Embryonic facial prominence (tissue), 1 donor: ENCODE results near the gene TRPM3.

Source experiments
- DNase-seq: peaks from one replicate; pipeline ENCODE4 v3.0.0-alpha.2; 2016; ENCODE audit errors: extremely low spot score

The TRPM3 gene

DNA sequence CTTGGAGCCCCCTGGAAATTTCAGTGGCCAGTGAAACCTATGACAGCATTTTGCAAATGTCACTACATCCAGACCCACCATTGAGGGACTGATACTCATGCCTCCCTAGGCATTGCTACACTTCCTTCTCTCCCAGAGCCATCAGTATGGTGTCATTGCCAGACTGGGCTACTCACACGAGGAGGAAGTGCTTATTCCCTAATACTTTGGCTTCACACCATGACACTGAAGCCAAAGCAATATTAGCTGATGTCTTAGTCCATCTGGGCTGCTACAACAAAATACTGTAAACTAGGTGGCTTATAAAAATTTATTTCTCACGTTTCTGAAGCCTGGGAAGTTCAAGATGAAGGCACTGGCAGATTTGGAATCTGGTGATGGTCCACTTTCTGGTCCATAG lies 22.6 kb downstream of the TRPM3 start:
- no peak for DNase-seq

GRCh38 chr9:71097671-71098070 lies 23.8 kb downstream of the TRPM3 start:
- DNase-seq: no peak

GRCh38 chr9:71096421-71097108 lies 24.9 kb downstream of the TRPM3 start:
- no peak for DNase-seq

GRCh38 chr9:71094708-71095251 lies 26.6 kb downstream of the TRPM3 start:
- no peak for DNase-seq

DNA sequence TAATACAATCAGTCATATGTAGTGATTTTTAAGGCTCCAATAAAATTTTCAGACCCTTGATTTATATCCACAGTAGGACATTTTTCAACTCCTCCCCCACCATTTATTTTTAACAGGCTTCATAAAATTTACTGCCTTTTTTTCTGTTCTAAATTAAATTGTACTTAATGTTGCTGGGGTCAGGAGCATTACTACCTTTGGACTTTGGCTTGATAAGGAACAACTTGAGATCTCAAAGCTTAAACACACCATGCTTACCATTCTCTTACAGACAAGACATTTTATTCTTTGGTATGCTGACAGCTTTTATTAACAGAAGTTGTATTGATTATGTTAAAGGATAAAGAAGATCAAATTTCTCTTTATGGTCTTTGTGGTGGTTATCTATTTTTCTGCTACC lies 30.5 kb downstream of the TRPM3 start:
- DNase-seq: no peak

DNA sequence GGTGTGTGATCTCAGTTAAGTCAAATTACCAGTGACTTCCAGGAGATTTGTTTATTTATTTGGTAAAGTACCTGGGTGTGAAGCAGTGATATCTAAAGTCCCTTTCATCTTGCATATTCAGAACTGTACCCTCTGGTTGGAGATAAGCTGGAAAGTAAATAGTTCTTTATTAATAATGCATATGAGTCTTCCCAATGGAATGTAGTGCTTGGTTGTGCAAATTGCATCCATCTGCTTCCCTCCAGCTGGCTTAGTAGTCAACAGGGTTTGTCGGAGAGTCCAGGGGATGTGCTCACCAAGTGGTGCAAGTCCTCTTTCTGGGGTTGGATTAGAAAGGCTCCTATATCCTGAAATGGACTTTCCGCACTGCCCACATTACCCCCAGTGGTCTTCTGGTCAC lies 42.0 kb downstream of the TRPM3 start:
- no peak for DNase-seq

DNA sequence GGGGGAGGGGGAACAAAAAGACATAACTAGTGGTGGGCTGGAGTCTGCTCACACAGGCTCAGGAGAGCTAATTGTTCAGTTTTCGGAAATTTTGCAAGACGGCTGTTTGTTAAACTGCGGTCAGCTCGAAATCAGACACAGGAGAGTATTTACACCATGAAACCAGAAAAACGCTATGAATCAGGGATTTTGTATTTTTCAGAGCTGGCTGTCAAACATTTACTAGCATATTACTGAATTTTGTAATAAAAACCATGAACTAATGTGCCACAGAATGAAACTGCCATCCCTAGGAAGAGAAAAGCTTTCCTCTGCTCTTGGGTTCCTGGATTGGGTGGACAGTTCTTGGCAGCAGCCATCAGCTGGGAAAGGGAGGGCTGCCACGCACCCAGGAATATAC lies 45.3 kb downstream of the TRPM3 start:
- no peak for DNase-seq

- no peak for DNase-seq
Measured at GRCh38 chr9:71073494-71073893, 47.9 kb downstream of the TRPM3 start.

- DNase-seq: no peak
Measured at GRCh38 chr9:71072587-71072986, 48.8 kb downstream of the TRPM3 start.

- no peak for DNase-seq
Measured at GRCh38 chr9:71071633-71072032, 49.8 kb downstream of the TRPM3 start.

DNA sequence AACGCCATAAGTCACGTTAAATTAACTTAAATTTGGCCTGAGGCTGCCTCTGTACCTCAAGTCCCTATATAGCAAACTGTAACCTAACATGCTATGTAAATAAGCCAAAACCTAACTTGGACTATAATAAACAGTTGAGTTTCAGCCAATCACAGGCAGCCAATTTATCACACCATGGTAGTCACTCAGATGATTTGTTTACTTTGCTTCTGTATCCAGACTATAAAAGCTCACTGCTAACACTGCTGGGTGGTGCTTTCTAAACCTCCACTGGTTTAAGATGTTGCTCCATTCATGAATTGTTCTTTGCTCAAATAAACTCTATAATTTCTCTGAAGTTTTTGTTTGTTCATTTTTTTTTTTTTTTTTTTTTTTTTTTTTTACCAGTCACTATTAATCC lies 62.8 kb downstream of the TRPM3 start:
- DNase-seq: no peak

DNA sequence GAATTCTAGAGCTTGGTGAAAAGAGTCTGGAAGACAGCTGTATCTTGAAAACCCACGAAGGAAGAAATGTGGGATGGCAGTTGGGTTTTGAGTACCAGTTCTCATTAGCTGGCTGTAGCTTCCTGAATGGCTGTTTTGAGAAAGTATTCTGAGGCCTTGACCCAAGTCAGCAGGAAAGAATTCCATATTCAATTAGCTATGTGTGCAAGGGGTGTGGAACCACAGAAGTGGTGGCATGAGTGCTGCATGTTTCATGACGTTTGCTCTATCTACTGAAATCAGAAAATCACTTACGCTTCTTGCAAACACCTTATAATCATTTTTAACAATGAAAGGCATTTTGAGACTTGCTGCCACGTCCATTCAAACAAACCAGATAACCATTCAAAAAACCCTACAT lies 69.1 kb downstream of the TRPM3 start:
- DNase-seq: no peak

DNA sequence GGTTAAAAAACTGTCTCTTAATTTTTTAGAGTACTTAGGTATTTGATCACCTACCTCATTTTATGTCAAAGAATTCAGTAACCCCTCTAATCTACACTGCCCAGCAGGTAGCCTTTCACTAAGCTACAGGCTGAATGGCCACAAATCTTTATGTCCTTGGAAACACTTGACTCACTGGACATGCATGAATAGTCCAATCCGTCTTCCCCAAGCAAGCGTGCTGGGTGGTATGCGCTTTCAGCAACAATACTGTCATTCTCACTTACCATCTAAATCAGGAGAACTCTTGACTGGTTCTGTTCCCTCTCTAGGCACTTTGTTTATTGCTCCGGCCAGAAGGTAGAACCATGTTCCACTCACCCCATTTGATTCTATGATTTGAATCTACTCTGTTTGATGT lies 73.1 kb downstream of the TRPM3 start:
- DNase-seq: no peak

DNA sequence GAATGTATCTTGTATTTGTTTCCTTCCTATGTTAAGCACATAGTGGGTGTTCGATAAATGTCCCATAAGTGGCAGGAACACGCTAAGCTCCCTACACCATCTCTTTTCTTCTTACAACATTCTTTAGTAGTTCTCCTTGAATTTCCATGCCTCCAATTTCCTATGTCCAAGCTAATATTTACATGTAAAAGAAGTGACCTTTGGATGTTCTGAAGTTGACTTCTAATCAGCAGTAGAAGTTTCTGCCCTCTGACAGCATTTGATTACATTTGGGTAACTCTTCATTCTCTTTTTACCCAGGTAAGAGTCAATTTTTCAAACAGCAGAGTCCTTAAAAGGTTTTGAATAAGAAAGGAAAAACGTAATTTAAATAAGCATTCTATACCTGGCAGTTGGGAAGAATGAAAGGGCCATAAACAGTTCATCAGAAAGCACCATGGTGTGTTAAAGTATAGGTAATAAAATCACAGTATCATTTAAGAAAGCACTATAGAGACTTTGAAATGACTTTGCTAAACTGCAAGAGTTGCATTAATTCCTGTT lies 78.9 kb downstream of the TRPM3 start:
- no peak for DNase-seq

DNA sequence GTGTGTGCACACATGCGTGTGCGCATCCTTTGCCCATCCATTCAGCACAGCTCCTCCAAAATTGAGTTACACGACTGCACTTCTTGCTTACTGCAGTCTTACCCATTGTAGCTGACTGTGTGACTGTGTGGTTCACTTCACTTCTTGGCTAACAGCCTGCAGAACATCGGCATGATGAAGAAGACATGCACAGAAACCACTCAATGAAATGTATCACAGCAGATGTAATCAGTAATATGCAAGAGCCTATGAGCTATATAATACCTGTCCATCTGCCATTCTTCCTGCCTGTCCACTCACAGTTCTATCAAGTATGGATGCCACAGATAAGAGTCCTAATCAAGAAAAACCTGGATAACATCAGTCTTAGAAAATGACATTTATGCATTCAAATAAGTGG lies 83.9 kb downstream of the TRPM3 start:
- no peak for DNase-seq

GRCh38 chr9:71036501-71036900 lies 84.9 kb downstream of the TRPM3 start:
- DNase-seq: no peak

- no peak for DNase-seq
Measured at GRCh38 chr9:71032779-71033178, 88.6 kb downstream of the TRPM3 start.

- DNase-seq: no peak
Measured at GRCh38 chr9:71025728-71026127, 95.7 kb downstream of the TRPM3 start.

DNA sequence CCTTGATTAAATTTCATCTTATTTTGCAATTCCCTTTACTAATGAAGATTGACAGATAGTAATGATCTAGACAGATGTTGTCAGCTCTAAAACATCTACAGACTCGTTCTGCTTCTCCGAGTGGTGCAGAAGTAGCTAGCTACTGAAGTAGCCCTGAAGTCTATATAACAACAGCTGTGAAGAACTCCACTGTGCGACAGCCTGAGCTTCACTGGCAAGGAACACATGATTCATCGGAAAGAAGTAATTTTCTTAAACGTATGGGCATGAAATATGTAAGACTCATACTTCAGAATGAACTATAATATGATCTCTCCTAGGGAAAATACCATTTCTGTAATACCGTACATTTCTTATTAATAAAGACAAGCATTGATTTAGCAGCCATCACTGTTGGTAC lies 96.2 kb downstream of the TRPM3 start:
- no peak for DNase-seq

GRCh38 chr9:71010258-71010657 lies 111.2 kb downstream of the TRPM3 start:
- no peak for DNase-seq

DNA sequence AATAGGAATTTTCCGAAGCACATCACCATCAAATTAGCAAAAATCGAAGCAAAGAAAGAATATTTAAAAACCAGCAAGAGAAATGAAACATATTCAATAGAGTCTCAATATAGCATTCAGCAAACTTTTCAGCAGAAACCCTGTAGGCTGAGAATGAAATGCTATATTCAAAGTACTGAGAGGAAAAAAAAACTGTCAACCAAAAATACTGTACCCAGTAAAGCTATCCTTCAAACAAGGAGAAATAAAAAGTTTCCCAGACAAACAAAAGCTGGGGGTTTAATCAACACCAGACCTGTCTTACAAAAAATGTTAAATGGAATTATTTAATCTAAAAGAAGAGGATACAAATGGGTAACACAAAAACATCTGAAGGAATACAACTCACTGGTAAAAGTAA lies 116.0 kb downstream of the TRPM3 start:
- DNase-seq: no peak

- DNase-seq: no peak
Measured at GRCh38 chr9:71004196-71004595, 117.2 kb downstream of the TRPM3 start.

DNA sequence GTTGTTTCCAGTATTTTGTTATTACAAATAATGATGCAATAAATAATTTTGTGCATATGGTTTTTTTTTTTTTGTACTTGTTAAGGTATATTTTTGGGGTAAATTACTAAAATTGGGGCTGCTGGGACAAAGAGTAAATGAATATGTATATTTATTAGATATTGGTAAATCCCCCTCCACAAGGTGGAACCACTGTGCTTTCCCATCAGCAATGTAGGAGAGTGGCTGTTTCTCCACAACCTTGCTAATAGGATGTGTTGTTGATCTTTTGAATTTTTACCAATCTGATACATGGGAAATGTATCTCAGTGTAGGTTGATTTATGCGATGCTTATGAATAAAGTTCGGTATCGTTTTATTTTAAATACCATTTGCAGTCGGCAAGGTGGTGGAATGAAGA lies 118.1 kb downstream of the TRPM3 start:
- DNase-seq: no peak
